Measurements from ENCODE around the gene GLRX2.
"Not testable (repeated sequence)": the region's sequence is repeated elsewhere in the genome, so short reads cannot be mapped to it uniquely, and the experiment has no call there.

The GLRX2 gene

GRCh38 chr1:193121616-193122593 is 16.7 kb upstream of the GLRX2 start, which contains the start of gene CDC73:
TSS of gene CDC73 (plus strand) at chr1:193122031. CDS start at chr1:193122201, 170 bp downstream.
- Histone ChIP-seq H3K27me3 (ENCODE audit: control insufficient read depth, insufficient read depth, low read length) (0 out of 2 replicates have a peak, but pooled peaks cover 8% of the 10 kb centered on the region), H3K4me3 (ENCODE audit: low read depth, low read length) (peak within 1 kb of the TSS; percentile 97), H3K27ac (ENCODE audit: low read depth, low read length) (peak within 1 kb of the TSS; percentile 90), H3K4me1 (ENCODE audit: control insufficient read depth, insufficient read depth, low read length) (peaks cover 12% of the 10 kb centered on the region; the same call in 1 of the 2 replicates), H3K36me3 (ENCODE audit: control insufficient read depth, insufficient read depth, low read length) (peaks cover 26% of the 10 kb centered on the region), H3K9ac (ENCODE audit: low read depth, low read length) (peak within 1 kb of the TSS; percentile 96), H3K9me3 (ENCODE audit: control insufficient read depth, insufficient read depth, low read length) (no peaks in the 10 kb centered on the region)

DNA sequence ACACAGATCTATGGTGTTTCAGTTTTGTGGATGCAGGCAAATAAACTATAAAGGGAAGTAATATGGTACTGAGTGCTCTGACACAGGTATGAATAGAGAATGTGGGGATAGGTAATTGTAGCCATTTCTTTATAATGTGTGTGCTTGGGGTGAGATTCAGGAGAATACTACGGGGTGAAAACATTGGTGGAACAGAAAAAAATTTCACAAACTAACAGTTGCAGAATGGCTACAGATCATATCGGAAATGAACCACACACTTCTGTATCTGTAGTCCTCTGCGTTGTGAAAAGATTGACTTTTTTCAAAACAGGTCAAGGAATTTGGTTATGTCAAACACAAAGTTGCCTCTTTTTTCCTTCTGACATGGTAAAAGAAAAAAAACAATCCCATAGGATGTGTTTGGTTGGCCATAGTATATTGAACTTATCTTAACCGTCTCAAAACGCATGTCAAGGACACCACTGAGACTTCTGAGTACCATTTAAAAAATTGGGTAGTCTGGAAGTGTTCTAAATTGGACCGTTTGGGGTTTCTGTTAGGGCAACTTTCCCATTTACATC is 15.5 kb upstream of the GLRX2 start:
- H3K9me3 ChIP-seq (ENCODE audit: control insufficient read depth, insufficient read depth, low read length), result no peaks in the 10 kb centered on the region
- 0 out of 2 replicates have a peak overlapping the region, but pooled peaks have one; percentile 96 for H3K9ac ChIP-seq (ENCODE audit: low read depth, low read length)
- H3K4me1 ChIP-seq (ENCODE audit: control insufficient read depth, insufficient read depth, low read length), result peaks cover 16% of the 10 kb centered on the region; the same call in 1 of the 2 replicates
- H3K4me3 ChIP-seq (ENCODE audit: low read depth, low read length), result peak overlapping the region; percentile 97
- H3K27me3 ChIP-seq (ENCODE audit: control insufficient read depth, insufficient read depth, low read length), result 0 out of 2 replicates have a peak, but pooled peaks cover 8% of the 10 kb centered on the region
- H3K27ac ChIP-seq (ENCODE audit: low read depth, low read length), result no peak overlapping the region
- H3K36me3 ChIP-seq (ENCODE audit: control insufficient read depth, insufficient read depth, low read length), result peaks cover 14% of the 10 kb centered on the region

DNA sequence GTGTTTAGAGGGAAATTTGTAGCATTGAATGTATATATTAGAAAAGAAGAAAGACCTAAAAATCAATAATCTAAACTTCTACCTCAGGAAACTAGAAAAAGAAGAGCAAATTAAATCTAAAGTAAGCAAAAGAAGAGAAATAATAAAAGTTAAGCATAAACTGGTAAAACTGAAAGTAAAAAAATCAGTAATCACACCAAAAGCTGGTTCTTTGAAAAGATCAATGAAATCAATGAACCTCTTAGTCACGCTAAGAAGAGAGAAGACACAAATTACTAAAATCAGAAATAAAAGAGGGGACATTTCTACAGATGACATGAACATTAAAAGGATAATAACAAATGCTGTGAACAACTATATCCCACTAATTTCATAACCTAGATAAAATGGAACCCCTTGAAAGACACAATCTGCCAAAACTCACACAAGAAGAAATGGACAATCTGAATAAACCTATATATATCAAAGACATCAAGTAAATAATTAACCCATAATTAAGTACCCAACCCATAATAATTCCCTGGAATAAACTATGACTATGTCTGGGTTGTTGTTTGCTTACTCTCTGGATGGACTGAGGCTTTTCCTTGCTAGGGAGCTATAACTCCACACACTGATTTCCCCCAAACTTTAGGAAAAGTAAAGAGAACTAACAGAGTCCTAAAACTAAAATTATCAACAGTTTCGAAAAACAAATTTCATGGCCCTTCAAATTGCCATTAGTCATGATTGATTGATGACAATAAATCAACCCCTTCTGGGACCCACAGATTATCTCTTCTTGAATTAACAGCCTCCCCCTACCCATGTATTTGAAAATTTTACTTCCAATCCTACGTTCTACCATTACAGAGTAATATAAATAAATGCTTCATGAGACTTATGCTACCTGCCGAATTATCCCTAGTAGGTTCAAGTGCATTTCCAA is 13.9 kb upstream of the GLRX2 start:
- Histone ChIP-seq H3K4me1 (ENCODE audit: control insufficient read depth, insufficient read depth, low read length) (peaks cover 25% of the 10 kb centered on the region), H3K9me3 (ENCODE audit: control insufficient read depth, insufficient read depth, low read length) (no peaks in the 10 kb centered on the region), H3K36me3 (ENCODE audit: control insufficient read depth, insufficient read depth, low read length) (no peaks in the 10 kb centered on the region), H3K9ac (ENCODE audit: low read depth, low read length) (no peak overlapping the region), H3K4me3 (ENCODE audit: low read depth, low read length) (no peak overlapping the region), H3K27me3 (ENCODE audit: control insufficient read depth, insufficient read depth, low read length) (0 out of 2 replicates have a peak, but pooled peaks cover 8% of the 10 kb centered on the region), H3K27ac (ENCODE audit: low read depth, low read length) (no peak overlapping the region)

- no peak overlapping the region for H3K9ac ChIP-seq (ENCODE audit: low read depth, low read length)
- 0 out of 2 replicates have a peak, but pooled peaks cover 8% of the 10 kb centered on the region for H3K27me3 ChIP-seq (ENCODE audit: control insufficient read depth, insufficient read depth, low read length)
- no peaks in the 10 kb centered on the region for H3K9me3 ChIP-seq (ENCODE audit: control insufficient read depth, insufficient read depth, low read length)
- H3K36me3 ChIP-seq (ENCODE audit: control insufficient read depth, insufficient read depth, low read length), result no peaks in the 10 kb centered on the region
- H3K4me1 ChIP-seq (ENCODE audit: control insufficient read depth, insufficient read depth, low read length), result peaks cover 25% of the 10 kb centered on the region
- H3K27ac ChIP-seq (ENCODE audit: low read depth, low read length), result no peak overlapping the region
- H3K4me3 ChIP-seq (ENCODE audit: low read depth, low read length), result no peak overlapping the region
These were observed 13.0 kb upstream of the GLRX2 start for GRCh38 chr1:193118194-193118593.

GRCh38 chr1:193117167-193117566 is 12.0 kb upstream of the GLRX2 start:
- H3K9me3 ChIP-seq (ENCODE audit: control insufficient read depth, insufficient read depth, low read length); H3K36me3 ChIP-seq (ENCODE audit: control insufficient read depth, insufficient read depth, low read length); H3K27ac ChIP-seq (ENCODE audit: low read depth, low read length); H3K4me3 ChIP-seq (ENCODE audit: low read depth, low read length); H3K27me3 ChIP-seq (ENCODE audit: control insufficient read depth, insufficient read depth, low read length); H3K9ac ChIP-seq (ENCODE audit: low read depth, low read length): not testable (repeated sequence)
- H3K4me1 ChIP-seq (ENCODE audit: control insufficient read depth, insufficient read depth, low read length), result peaks cover 30% of the 10 kb centered on the region

- Histone ChIP-seq H3K4me3 (ENCODE audit: low read depth, low read length) (no peak overlapping the region), H3K27ac (ENCODE audit: low read depth, low read length) (peak overlapping the region; percentile 78), H3K9ac (ENCODE audit: low read depth, low read length) (no peak overlapping the region), H3K4me1 (ENCODE audit: control insufficient read depth, insufficient read depth, low read length) (peaks cover 39% of the 10 kb centered on the region), H3K36me3 (ENCODE audit: control insufficient read depth, insufficient read depth, low read length) (no peaks in the 10 kb centered on the region), H3K9me3 (ENCODE audit: control insufficient read depth, insufficient read depth, low read length) (no peaks in the 10 kb centered on the region), H3K27me3 (ENCODE audit: control insufficient read depth, insufficient read depth, low read length) (0 out of 2 replicates have a peak, but pooled peaks cover 5% of the 10 kb centered on the region)
These were observed 10.5 kb upstream of the GLRX2 start for GRCh38 chr1:193115629-193116227.

- Histone ChIP-seq H3K4me1 (ENCODE audit: control insufficient read depth, insufficient read depth, low read length) (peaks cover 39% of the 10 kb centered on the region), H3K9me3 (ENCODE audit: control insufficient read depth, insufficient read depth, low read length) (no peaks in the 10 kb centered on the region), H3K27me3 (ENCODE audit: control insufficient read depth, insufficient read depth, low read length) (no peaks in the 10 kb centered on the region), H3K9ac (ENCODE audit: low read depth, low read length) (no peak overlapping the region), H3K4me3 (ENCODE audit: low read depth, low read length) (no peak overlapping the region), H3K27ac (ENCODE audit: low read depth, low read length) (no peak overlapping the region), H3K36me3 (ENCODE audit: control insufficient read depth, insufficient read depth, low read length) (no peaks in the 10 kb centered on the region)
These were observed 9.4 kb upstream of the GLRX2 start for GRCh38 chr1:193114485-193115095.

GRCh38 chr1:193113992-193114332 is 8.7 kb upstream of the GLRX2 start:
- H3K4me1 ChIP-seq (ENCODE audit: control insufficient read depth, insufficient read depth, low read length), result peaks cover 39% of the 10 kb centered on the region
- no peak overlapping the region for H3K9ac ChIP-seq (ENCODE audit: low read depth, low read length)
- 0 out of 2 replicates have a peak overlapping the region, but pooled peaks have one; percentile 4 for H3K4me3 ChIP-seq (ENCODE audit: low read depth, low read length)
- no peaks in the 10 kb centered on the region for H3K27me3 ChIP-seq (ENCODE audit: control insufficient read depth, insufficient read depth, low read length)
- H3K27ac ChIP-seq (ENCODE audit: low read depth, low read length), result peak overlapping the region; percentile 55
- H3K9me3 ChIP-seq (ENCODE audit: control insufficient read depth, insufficient read depth, low read length), result no peaks in the 10 kb centered on the region
- no peaks in the 10 kb centered on the region for H3K36me3 ChIP-seq (ENCODE audit: control insufficient read depth, insufficient read depth, low read length)

- H3K36me3 ChIP-seq (ENCODE audit: control insufficient read depth, insufficient read depth, low read length), result no peaks in the 10 kb centered on the region
- H3K27me3 ChIP-seq (ENCODE audit: control insufficient read depth, insufficient read depth, low read length), result no peaks in the 10 kb centered on the region
- H3K4me3 ChIP-seq (ENCODE audit: low read depth, low read length), result peak overlapping the region; percentile 4; the same call in 1 of the 2 replicates
- peak overlapping the region; percentile 55 for H3K27ac ChIP-seq (ENCODE audit: low read depth, low read length)
- peaks cover 39% of the 10 kb centered on the region for H3K4me1 ChIP-seq (ENCODE audit: control insufficient read depth, insufficient read depth, low read length)
- no peaks in the 10 kb centered on the region for H3K9me3 ChIP-seq (ENCODE audit: control insufficient read depth, insufficient read depth, low read length)
- no peak overlapping the region for H3K9ac ChIP-seq (ENCODE audit: low read depth, low read length)
These were observed 8.2 kb upstream of the GLRX2 start for GRCh38 chr1:193113258-193113991.
